Dedifferentiated amniotic fluid mesenchymal stem cell (primary cell): Measurements from ENCODE around the gene ADGRG6.
"Not testable (repeated sequence)": the region's sequence is repeated elsewhere in the genome, so short reads cannot be mapped to it uniquely, and the experiment has no call there.

Experiments used
- DNase-seq: peaks from one replicate; pipeline ENCODE4 v3.0.0-alpha.2; 2016; ENCODE audit errors: extremely low spot score

ADGRG6 gene

GRCh38 chr6:142346166-142346565, 44.4 kb downstream of the ADGRG6 start:
- not testable (repeated sequence) for DNase-seq

- no peak for DNase-seq
Measured at GRCh38 chr6:142349215-142349823, 47.5 kb downstream of the ADGRG6 start.

DNA sequence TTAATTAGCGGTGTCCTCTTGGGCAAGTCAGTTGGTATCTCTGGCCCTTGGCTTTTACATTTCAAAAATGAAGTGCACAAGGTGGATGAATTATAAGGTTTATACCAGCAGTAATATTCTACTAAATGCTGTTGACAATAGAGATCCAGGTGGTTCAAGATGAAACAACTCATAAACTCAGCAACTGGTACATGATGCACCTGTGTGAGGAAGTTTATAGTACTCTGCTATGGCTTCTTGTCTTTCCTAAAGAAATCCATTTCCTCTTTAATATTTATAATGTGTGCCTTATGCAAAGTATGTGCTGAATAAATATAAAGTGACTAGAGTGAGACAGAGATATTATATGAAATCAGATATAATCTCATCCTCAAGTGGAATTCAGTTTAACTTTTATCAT, 48.5 kb downstream of the ADGRG6 start:
- no peak for DNase-seq

DNA sequence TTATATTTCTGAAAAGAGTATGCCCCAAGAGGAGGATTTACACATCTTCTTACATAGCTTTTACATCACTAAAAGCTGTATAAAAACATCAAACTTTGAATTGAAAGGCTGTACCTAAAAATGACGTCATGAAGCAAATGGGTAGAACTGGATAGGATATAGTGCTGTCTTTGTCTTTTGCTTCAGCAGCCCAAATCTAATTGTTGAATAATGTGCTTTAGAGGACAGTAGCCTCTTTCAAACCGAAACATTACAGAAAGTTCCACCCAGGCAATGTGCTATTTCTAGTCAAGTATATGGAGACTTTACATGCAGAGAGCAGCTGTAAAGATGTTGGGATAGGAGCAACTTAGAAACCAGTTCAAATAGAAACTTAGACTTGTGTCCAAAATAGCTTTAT, 51.9 kb downstream of the ADGRG6 start:
- no peak for DNase-seq

- DNase-seq = no peak
Measured at GRCh38 chr6:142354650-142355049, 52.8 kb downstream of the ADGRG6 start.

- no peak for DNase-seq
Measured at GRCh38 chr6:142355520-142356174, 53.8 kb downstream of the ADGRG6 start.

DNA sequence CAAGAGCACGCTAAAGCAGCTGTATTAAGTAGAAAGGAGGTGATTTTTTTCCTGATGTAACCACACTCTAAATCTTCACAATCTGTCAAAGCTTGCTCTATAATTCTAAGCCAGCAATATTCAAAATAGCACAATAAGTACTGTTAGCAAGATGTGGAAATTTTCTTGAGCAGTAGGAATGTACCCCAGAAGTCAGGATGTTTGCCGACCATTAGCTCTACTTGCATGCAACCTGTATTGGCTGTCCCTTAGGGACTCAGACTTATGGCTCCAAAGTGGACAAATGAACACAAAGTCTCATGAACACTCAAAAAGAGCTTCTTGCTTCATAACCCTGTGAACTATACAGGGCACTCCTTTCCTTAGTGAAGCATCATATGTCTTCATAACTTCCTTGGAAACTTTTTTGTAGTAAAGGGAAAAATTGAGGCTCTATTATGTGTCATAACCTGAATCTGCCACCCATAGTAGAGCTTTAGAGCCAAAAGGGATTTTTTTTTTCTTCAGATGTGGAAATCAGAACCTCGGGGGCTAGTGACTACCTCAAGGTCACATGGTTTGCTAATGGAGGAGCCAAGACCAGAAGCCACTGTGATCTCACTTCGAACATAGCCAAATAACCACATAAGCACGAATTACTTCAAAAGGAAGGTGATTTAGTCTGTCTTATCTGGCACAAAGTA, 54.5 kb downstream of the ADGRG6 start:
- no peak for DNase-seq

- no peak for DNase-seq
Measured at GRCh38 chr6:142356884-142357225, 55.0 kb downstream of the ADGRG6 start.

- no peak for DNase-seq
Measured at GRCh38 chr6:142357879-142358278, 56.1 kb downstream of the ADGRG6 start.

DNA sequence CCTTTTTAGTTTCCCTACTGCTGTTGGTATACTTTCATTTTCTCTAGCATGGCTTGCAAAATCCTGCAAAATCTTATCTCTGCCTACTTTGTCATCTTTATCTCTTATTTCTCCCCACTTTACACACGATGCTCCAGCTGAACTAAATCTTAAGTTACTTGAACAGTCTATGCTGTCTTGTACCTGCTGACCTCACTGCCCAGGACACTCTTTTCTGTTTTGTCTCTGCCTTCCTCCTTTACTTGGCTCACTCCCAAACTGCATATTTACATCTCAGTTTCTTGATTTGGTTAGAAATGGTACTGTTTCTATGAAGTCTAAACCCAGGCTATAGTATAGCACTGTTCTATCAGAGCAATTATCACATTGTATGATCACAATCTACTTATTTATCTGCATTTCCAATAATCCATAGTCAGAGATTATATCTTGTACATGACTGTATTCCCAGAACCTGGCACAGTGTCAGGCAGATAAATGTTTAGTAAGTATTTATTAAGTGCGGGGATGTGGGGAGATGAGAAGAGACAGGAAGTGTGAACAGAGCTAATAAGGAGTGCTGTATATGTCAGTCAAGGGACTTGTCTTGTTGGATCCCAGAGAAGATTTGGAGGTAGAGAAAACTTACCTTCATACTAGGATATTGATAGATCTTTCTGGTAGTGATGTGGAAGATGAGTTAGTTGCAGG, 57.6 kb downstream of the ADGRG6 start:
- DNase-seq = no peak

GRCh38 chr6:142361345-142361744, 59.5 kb downstream of the ADGRG6 start:
- no peak for DNase-seq

GRCh38 chr6:142361779-142362750, 60.3 kb downstream of the ADGRG6 start:
- peak; percentile 88 for DNase-seq

GRCh38 chr6:142367061-142367460, 65.3 kb downstream of the ADGRG6 start:
- DNase-seq = no peak

DNA sequence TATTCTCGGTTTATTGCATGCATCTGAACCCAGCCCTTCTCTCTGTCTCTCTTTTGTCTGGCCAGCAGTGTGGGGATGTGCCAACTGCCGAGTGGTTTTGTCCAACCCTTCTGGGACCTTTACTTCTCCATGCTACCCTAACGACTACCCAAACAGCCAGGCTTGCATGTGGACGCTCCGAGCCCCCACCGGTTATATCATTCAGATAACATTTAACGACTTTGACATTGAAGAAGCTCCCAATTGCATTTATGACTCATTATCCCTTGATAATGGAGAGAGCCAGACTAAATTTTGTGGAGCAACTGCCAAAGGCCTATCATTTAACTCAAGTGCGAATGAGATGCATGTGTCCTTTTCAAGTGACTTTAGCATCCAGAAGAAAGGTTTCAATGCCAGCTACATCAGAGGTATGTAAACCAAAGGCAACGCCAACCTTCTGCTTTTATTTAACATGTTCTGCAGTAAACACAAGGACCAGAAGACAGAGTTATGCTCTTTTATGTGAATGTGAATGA, 65.8 kb downstream of the ADGRG6 start:
- no peak for DNase-seq

- DNase-seq = no peak
Measured at GRCh38 chr6:142369266-142369665, 67.5 kb downstream of the ADGRG6 start.

DNA sequence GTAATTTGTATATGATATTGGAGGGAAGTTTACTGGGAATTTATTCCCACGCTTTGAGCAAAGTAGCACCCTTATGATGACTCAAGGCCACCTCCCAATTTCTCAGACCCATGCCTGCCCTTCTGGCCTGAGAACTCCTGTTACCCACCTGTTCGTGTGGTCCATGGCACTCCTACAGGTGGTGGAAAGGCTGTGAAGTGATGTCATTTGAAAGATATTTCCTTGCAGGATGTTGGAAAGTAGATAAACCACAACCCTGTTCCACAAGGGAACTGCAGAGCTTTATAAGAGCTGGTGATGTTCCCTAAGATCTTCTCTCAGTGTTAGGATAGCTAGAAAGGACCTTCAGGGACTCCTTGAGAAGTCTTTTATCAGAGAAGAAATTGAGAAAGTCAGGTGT, 70.5 kb downstream of the ADGRG6 start:
- DNase-seq = no peak

DNA sequence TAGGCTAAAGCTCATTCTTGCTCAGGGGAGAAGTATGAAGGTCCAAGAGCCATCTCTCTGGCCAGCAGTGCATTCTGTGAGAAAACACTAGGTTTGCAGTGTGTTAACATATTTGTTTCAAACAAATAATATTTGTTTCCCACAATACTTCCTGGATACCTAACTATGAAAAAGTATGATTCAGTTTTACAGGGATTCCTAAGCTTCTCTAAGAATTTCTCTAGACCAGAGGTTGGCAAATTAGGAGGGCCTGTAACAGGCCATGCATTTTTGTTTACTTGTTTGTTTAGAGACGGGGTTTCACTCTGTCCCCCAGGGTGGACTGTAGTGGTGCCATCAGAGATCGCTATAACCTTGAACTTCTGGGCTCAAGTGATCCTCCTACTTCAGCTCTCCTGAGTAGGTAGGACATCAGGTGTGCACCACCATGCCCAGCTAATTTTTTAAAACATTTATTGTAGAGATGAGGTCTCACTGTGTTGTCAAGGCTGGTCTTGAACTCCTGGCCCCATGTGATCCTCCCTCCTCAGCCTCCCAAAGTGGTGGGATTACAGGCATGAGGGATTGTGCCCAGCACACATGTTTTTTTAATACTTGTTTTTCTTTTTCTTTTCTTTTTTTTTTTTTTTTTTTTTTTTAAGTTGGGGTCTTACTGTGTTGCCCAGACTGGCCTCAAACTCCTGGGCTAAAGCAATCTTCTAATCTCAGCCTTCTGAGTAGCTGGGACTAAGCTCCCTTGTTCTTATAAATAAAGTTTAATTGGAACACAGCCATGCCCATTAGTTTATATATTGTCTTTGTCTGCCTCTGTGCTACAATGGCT, 71.7 kb downstream of the ADGRG6 start:
- no peak for DNase-seq

DNA sequence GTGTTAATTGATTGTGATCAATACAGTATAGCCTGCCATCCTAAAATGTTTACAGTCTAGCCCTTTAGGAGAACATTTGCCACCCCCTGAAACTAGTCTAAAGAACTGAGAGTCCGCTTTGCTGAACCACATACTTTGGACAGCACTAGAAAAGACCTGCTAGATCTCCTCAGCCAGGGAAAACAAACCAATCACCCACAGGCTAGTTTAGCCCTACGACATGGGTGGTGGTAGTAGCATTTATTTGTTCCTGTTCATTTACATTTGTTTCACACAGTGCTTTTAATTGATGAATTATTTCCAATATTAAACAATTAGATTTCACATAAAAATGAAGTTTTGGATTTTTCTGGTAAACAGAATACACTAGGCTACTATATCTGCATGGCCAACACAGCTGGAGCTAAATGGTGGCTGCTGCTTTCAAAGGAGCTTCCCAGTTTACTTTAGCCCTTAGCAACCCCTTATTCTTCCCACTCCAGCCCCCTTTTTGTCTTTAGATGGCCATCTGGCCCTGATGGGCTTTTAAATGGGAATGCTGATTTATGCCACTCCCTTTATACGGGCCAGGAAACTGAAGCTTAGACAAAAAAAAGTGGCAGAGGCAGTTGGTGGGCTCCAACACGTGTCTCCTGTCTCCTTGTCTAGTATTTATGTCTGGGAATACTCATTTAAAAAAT, 72.4 kb downstream of the ADGRG6 start:
- no peak for DNase-seq

DNA sequence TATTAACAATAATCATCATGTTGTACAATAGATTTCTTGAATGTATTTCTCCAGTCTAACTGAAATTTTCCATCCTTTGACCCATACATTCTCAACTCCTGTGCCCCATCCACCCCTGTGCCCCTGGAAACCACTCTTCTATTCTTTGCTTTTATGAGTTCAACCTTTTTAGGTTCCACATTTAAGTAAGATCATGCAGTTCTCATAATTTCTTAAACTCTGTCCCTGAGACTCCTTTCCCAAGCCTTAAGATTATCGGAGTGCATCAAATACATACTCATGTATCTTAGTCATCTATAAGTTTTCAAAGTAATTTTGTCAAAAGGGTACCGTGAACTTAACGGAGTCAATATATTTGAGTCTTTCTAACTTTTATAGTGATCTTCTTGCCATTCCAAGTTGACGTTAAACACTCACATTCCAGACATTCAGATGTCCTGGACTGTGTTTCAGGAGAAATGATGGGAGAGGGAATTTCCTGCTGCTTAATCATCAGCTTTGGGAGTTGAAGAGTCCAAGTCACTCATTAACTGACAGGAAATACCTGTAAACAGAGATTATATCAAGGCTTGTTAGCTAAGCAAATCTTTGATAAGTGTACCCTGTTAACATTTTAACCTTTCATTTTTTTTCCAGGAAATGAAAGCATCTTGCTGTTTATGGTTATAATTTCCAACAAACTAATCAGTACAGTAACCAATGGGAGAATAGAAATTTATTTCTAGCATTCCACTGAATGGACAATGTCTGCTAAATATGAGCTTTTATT, 73.3 kb downstream of the ADGRG6 start:
- DNase-seq = peak; percentile 62
